Embryonic facial prominence (tissue), 1 donor: ENCODE data around the gene RABGAP1.

Experiments
- DNase-seq: peaks from one replicate; pipeline ENCODE4 v3.0.0-alpha.2; 2016; ENCODE audit errors: extremely low spot score

RABGAP1 gene

DNA sequence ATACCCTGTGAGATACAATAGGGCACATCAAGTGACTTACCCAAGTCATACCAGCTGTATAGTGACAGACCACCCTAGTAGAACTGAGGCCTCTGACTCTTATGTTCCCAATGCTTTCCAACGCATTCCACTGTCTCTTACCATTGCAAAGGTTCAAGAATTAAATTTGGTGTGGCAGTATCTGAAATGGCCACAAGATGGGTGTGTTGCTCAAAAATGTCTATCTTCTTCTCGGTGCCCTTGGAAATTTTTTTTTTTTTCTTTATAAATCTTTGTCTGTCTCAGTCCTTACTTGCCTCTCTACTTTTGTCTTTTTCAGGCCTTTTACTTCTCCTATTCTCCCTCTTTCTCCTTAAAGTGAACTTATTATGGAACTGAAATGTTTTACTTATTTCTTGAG, 141.0 kb downstream of the RABGAP1 start:
- DNase-seq, result peak; percentile 48

DNA sequence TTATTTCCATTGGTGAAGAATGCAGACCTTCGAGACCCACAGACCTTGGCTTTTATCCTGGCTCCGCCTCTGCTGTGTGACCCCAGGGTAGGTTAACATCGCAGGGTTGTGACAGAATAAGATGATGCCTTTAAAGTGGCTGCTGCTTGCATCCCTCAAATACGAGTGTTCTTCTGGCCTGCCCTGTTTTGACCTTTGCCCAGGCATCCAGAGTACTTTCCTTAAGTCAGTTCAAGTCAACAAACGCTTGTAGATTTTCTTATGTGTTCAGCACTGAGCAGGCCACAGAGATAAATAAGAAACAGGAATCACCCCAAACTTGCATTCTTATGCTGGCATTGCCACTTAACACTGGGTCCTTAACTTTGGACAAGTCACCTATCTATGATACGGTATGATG, 142.9 kb downstream of the RABGAP1 start:
- no peak for DNase-seq

GRCh38 chr9:123084256-123084655, 143.4 kb downstream of the RABGAP1 start:
- no peak for DNase-seq

DNA sequence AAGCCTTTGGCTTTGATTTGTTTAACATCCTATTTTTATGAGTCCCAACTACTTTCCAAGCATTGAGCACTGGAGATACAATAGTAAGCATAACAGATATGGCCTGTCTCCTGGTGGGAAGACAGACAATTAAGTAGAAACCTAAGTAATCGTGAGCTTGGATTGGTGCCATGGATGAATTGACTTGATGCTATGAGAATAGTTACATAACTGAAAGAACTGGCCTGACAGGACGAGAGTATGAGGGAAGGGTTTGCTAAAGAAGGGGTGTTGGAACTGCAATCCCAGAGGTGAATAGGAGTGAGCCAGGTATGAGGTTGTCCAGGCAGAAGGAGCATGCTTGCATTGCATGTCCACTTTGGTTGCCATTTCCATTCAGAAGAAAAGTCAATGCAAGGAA, 145.1 kb downstream of the RABGAP1 start:
- DNase-seq, result no peak

DNA sequence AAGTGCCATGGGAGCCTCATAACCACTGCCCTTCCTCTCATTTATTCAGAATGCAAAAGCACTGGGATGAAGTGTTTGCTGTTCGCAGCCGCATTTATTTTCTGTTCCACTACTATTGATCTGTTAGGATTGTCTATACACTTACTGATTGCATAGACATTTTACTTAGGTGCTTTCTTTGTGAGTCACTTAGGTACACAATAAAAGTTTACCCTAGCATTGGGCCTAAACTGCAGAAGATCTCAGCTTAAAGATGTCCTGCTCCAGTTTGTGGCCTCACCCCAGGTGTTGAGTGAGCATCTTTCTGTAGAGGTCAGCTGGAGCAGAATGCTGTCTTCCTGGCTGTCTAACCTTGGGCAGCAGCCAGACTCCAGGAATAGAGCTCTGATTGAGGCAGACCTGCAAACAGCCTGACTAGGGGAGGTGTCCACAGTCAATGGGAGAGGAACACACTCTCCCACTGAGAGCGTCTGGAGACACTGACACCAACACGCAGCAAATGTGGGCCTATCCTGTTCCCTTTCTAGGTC, 146.6 kb downstream of the RABGAP1 start:
- DNase-seq, result no peak

DNA sequence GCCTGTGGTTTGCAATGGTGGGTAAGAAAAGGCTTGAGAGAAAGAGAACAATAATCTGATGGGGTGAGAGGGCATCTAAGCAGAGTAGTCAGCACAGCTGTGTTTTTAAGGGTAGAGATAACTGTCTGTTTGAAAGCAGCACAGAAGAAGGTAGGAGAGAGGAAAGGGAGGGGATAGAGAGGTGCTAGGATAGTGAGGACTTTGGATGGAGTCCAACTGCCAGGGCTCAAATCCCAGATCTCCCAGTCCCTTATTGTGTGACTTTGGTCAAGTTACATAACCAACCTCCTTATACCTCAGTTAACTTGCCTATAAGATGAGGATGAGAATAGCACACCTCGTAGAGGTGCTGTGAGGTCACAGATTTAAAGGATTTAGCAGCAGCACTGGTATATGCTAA, 148.2 kb downstream of the RABGAP1 start:
- DNase-seq, result no peak

DNA sequence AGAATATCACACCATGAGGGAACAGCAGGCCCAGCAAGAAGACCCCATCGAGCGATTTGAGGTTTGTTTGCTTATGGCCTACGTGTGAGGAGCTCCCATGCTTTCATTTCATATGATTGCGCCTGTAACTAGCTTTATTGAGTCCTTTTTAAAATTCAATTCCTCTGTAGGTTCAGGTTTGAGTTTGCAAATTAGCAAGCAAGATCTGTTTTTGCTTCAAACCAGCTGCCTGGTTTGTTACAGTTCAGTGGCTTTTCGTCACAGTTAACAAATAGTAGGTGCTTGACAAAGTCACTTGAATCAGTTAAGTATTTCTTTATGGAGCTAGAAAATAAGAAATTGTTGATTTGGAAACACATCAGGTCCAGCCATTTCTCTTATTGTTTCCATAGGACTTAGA, 149.0 kb downstream of the RABGAP1 start:
- peak; percentile 19 for DNase-seq

GRCh38 chr9:123090198-123090896, 149.5 kb downstream of the RABGAP1 start:
- no peak for DNase-seq

- no peak for DNase-seq
Measured at GRCh38 chr9:123090956-123091355, 150.1 kb downstream of the RABGAP1 start.

GRCh38 chr9:123091459-123091858, 150.6 kb downstream of the RABGAP1 start:
- no peak for DNase-seq

DNA sequence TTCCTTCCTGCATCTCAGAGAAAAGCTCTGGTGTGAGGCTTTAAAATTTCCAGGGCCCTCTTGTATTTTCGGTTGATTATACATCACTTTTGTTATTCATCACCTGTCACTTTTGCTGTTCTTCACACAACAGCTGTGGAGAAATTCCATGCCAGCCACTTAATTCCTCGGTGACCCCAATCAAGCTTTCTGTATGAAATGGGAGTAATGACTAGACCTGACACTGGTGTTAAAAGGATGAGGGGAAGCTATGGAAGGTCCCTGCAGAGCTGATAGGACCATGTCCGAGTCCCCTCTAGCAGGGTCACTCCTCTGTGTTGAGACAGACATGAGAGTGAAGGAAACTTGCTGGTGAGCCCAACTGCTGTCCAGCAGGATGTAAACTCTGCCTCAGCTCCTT, 152.3 kb downstream of the RABGAP1 start:
- DNase-seq, result no peak

- DNase-seq, result no peak
Measured at GRCh38 chr9:123096987-123097386, 156.2 kb downstream of the RABGAP1 start.

DNA sequence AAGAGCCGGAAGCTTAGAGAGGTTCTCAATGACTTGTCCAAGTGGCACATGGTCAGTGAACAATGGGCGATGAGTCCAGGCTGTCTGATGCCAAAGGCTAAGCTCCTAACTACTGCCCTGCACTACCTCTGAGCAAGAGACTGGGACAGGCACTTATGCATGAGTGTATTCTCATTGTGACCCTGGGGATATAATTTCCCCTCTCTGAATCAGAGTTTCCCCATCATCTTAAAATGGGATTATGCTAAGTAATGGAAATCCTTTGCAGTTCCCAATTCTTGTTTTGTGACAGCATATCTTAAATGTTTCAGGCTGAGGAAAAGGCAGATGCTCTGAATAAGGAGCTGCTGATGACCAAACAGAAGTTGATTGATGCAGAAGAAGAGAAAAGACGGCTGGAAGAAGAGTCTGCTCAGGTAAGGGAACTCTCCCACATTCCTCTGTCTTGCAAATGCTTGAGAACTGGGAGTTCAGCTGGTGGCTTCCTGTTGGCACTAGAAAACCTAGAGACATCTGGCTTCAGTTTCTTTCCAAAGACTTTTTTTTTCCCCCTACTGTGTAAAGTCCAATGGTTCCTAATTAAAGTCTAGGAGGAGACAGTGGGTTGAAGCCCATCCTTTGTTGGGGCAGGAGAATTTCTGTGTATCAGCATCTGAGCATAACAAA, 156.7 kb downstream of the RABGAP1 start:
- DNase-seq, result no peak

- DNase-seq, result no peak
Measured at GRCh38 chr9:123098096-123098459, 157.3 kb downstream of the RABGAP1 start.

DNA sequence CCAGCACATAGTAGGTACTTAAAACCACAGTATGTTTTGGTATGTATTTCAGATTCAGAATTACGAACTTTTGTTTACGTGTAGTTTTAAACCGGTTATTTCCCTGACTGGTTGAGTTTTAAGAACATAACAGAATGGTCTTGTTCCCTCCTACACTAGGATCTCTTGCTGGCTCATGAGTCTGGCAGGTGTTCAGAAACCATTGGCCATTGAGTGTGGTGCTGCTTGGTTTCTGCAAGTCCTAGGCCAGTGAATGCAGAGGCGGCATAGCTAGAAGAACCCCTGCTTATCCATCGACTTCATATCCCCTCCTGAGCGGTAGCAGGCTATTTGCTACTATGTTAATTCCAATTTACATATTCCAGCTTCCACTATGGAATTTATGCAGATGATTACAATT, 158.2 kb downstream of the RABGAP1 start:
- DNase-seq, result no peak

DNA sequence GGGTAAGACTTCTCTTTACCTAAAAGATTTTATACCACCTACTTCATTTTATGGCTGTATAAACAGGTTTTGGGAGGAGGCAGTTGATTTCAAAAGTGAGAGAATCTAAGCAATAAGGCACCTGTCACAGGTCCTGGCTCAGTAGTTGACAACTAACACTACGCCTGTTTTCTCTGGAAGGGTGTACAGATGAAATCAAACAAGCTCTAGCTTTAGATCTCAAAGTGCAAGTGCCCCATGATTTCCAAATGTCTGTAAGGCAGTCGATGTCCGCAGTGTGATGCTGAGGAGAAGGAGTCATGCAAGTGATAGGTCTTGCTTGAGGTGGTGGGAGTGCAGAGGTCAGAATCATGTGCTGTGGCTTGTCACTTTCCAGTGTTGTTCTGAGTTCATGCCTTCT, 158.7 kb downstream of the RABGAP1 start:
- no peak for DNase-seq

DNA sequence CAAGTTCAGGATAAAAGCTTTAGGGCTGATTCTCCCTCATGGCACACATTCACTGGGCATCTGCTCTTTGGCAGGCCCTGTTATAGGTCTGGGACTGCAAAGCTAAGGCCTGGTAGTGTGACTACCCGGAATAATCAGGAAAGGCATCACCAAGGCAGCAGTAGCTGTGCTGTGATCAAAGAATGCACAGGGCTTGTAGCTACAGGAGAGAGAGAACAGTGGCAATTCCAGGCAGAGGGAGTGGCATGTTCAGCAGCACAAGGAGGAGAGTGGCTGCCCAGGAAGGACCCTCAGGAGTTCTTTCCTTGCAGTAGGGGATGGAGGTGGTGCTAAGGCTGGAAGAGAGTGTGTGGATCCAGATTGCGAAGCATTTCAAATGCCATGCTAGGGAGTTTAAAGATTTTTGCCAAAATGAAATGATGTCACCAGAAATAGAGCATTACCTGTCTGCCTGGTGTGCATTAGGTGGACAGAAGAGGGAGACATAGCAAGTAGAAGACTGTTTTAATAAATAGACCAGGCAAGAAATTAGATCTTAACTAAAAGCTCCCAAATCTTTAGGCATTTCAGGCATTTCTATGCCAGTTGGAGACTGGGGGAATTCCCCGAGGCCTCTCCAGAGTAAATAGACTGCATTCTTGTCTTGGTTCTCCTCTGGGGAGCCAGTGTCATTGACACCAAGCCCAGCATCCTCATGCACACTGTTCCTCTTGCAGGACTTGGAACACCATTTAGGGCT, 161.7 kb downstream of the RABGAP1 start:
- DNase-seq, result no peak

- DNase-seq, result no peak
Measured at GRCh38 chr9:123104807-123105206, 164.0 kb downstream of the RABGAP1 start.

- no peak for DNase-seq
Measured at GRCh38 chr9:123105490-123105889, 164.7 kb downstream of the RABGAP1 start.

DNA sequence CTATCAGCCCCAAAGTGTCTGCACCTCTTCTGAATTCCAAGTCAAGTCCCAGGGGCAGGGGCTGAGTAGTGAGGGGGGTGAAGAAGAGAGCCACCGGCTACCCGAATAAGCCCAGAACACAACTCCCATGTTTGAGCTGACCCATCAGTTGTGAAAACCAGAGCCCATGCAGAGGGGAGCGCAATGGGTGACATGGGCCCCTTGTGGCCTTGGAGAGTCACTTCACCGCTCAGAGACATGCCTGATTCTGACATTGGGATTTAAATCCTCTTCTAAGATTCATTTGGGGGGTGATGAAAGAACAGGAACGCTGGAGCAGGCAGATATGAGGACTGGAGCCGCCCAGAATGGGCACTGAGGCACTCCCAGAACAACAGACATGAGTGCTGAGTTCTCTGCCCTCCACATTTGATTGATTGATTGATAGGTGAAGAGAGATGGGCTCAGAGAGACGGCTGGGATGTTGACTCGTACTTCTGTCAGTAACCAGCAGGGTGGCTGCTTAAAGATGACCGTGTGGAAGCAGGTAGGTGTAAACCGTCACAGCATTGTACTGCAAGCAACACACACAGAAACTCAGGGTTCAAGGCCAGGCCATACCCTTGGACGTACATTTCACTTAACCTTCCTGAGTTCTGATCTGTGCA, 166.9 kb downstream of the RABGAP1 start:
- DNase-seq, result no peak

GRCh38 chr9:123108976-123109375, 168.2 kb downstream of the RABGAP1 start:
- DNase-seq, result no peak

DNA sequence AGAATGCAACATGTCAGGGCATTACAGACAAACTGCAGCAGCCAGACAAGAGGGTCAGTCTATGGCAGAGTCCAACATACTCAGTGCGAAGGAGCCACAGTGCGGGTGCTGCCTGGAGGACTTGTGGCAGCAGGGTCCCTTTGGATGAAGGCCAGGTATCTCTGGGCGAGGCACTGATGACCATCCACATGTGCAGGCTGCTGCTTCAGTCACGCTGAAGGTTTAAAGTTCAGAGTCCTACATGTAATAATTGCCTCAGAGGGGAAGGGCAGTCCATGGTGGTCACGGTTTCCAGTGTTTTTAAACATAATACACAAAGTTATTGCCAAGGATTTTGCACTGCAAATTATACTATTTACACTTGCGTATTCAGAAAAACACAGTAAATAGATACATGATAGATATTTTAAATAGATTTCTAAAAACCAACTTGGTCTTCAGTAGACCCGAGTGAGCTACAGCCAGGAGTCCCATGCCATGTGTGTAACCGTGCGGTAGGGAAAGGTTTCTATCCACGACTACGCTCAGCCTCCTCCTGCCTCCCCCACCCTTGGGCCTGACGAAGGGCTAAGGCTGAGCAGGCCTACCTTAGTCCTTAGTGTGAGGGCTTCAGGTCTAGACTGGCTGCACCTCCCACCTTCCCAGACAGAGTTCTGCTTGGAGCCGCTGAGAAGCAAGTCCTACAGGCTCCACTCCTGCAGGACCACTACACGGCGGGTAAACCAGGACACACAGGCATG, 168.9 kb downstream of the RABGAP1 start:
- no peak for DNase-seq
